Measurements from ENCODE around the gene PPP2R5D.

PPP2R5D gene

GRCh38 chr6:43035495-43036194, 51.3 kb downstream of the PPP2R5D start:
- Histone ChIP-seq H3K4me1 (ENCODE audit: low read length) (no peaks in the 10 kb centered on the region), H3K9ac (ENCODE audit: low read length) (no peak overlapping the region), H3K4me2 (ENCODE audit: low read length) (no peak overlapping the region), H3K79me2 (ENCODE audit: low read length) (no peaks in the 10 kb centered on the region), H3K9me3 (ENCODE audit: insufficient read depth, low read length) (no peaks in the 10 kb centered on the region), H2AFZ (ENCODE audit: low read depth, low read length) (no peak overlapping the region), H3K27me3 (ENCODE audit: low read depth, low read length) (no peaks in the 10 kb centered on the region), H4K20me1 (ENCODE audit: insufficient read depth, low read length) (no peaks in the 10 kb centered on the region), H3K27ac (ENCODE audit: low read length) (no peak overlapping the region), H3K4me3 (ENCODE audit: low read length) (no peak overlapping the region), H3K36me3 (replicated peaks; ENCODE audit: low read depth, low read length) (peaks cover 57% of the 10 kb centered on the region)
- TF ChIP-seq CTCF (IDR thresholded peaks at IDR 0.05; ENCODE audit: low read depth, low read length) (no peak), EZH2phosphoT487 (IDR thresholded peaks at IDR 0.05; ENCODE audit: low read depth) (no peak)

- no peak overlapping the region for H3K27ac ChIP-seq (ENCODE audit: low read length)
- H3K36me3 ChIP-seq (replicated peaks; ENCODE audit: low read depth, low read length): peaks cover 57% of the 10 kb centered on the region
Observed at GRCh38 chr6:43036712-43037111, 52.3 kb downstream of the PPP2R5D start.

GRCh38 chr6:43037197-43037596, 52.8 kb downstream of the PPP2R5D start:
- no peak for TF ChIP-seq CTCF (IDR thresholded peaks at IDR 0.05; ENCODE audit: low read depth, low read length)
- no peak for TF ChIP-seq EZH2phosphoT487 (IDR thresholded peaks at IDR 0.05; ENCODE audit: low read depth)
- H3K27ac ChIP-seq (ENCODE audit: low read length): no peak overlapping the region
- no peak overlapping the region for H3K4me2 ChIP-seq (ENCODE audit: low read length)
- no peak overlapping the region for H3K9ac ChIP-seq (ENCODE audit: low read length)
- no peaks in the 10 kb centered on the region for H3K79me2 ChIP-seq (ENCODE audit: low read length)
- peaks cover 53% of the 10 kb centered on the region for H3K36me3 ChIP-seq (replicated peaks; ENCODE audit: low read depth, low read length)
- no peaks in the 10 kb centered on the region for H3K27me3 ChIP-seq (ENCODE audit: low read depth, low read length)
- no peaks in the 10 kb centered on the region for H4K20me1 ChIP-seq (ENCODE audit: insufficient read depth, low read length)
- no peak overlapping the region for H3K4me3 ChIP-seq (ENCODE audit: low read length)
- no peak overlapping the region for H2AFZ ChIP-seq (ENCODE audit: low read depth, low read length)
- no peaks in the 10 kb centered on the region for H3K4me1 ChIP-seq (ENCODE audit: low read length)
- no peaks in the 10 kb centered on the region for H3K9me3 ChIP-seq (ENCODE audit: insufficient read depth, low read length)

More at GRCh38 chr6:43036712-43037111, 52.3 kb downstream of the PPP2R5D start:
- no peaks in the 10 kb centered on the region for H3K79me2 ChIP-seq (ENCODE audit: low read length)
- no peak overlapping the region for H3K4me3 ChIP-seq (ENCODE audit: low read length)
- H3K4me1 ChIP-seq (ENCODE audit: low read length): no peaks in the 10 kb centered on the region
- TF ChIP-seq CTCF (IDR thresholded peaks at IDR 0.05; ENCODE audit: low read depth, low read length) (no peak), EZH2phosphoT487 (IDR thresholded peaks at IDR 0.05; ENCODE audit: low read depth) (no peak)
- no peaks in the 10 kb centered on the region for H3K9me3 ChIP-seq (ENCODE audit: insufficient read depth, low read length)
- H3K9ac ChIP-seq (ENCODE audit: low read length): no peak overlapping the region
- no peak overlapping the region for H2AFZ ChIP-seq (ENCODE audit: low read depth, low read length)
- H3K4me2 ChIP-seq (ENCODE audit: low read length): no peak overlapping the region
- H3K27me3 ChIP-seq (ENCODE audit: low read depth, low read length): no peaks in the 10 kb centered on the region
- H4K20me1 ChIP-seq (ENCODE audit: insufficient read depth, low read length): no peaks in the 10 kb centered on the region

- Histone ChIP-seq H3K79me2 (ENCODE audit: low read length) (no peaks in the 10 kb centered on the region), H3K27ac (ENCODE audit: low read length) (no peak overlapping the region), H3K9ac (ENCODE audit: low read length) (no peak overlapping the region), H3K36me3 (replicated peaks; ENCODE audit: low read depth, low read length) (peaks cover 52% of the 10 kb centered on the region), H3K27me3 (ENCODE audit: low read depth, low read length) (no peaks in the 10 kb centered on the region), H2AFZ (ENCODE audit: low read depth, low read length) (no peak overlapping the region), H3K4me1 (ENCODE audit: low read length) (no peaks in the 10 kb centered on the region), H3K4me3 (ENCODE audit: low read length) (no peak overlapping the region), H4K20me1 (ENCODE audit: insufficient read depth, low read length) (no peaks in the 10 kb centered on the region), H3K4me2 (ENCODE audit: low read length) (no peak overlapping the region), H3K9me3 (ENCODE audit: insufficient read depth, low read length) (no peaks in the 10 kb centered on the region)
- TF ChIP-seq CTCF (IDR thresholded peaks at IDR 0.05; ENCODE audit: low read depth, low read length) (no peak), EZH2phosphoT487 (IDR thresholded peaks at IDR 0.05; ENCODE audit: low read depth) (no peak)
Observed at GRCh38 chr6:43037706-43038105, 53.3 kb downstream of the PPP2R5D start.
